Peyer's patch (tissue), 4 donors: Measurements from ENCODE around the gene PTGIR. TPM values are rescaled to one million over a fixed set of nuclear protein-coding genes. Genes with fewer than 3 reads are reported as not detected.

Experiments used
- DNase-seq, 3 donors: peaks; one replicate each; pipeline ENCODE4 v3.0.0-alpha.2; 2017 to 2019
- H3K27ac ChIP-seq, 4 donors: fragments of 200-600 bp; sonication (generic); one replicate each; pipeline ENCODE4 v1.5.1; 2016 to 2019
- H3K27me3 ChIP-seq, 2 donors: fragments of 200-600 bp; sonication (generic); one replicate each; pipeline ENCODE4 v1.5.1; 2019
- H3K36me3 ChIP-seq, 3 donors: fragments of 200-600 bp; sonication (generic); one replicate each; pipeline ENCODE4 v1.5.1; 2016 to 2019
- H3K4me1 ChIP-seq, 4 donors: fragments of 200-600 bp; sonication (generic); one replicate each; pipeline ENCODE4 v1.5.1; 2016 to 2019
- H3K4me3 ChIP-seq, 4 donors: fragments of 200-600 bp; sonication (generic); 1 replicate in 3 of 4; 2 replicates in 1 of 4; pipeline ENCODE4 v1.5.1; 2016 to 2019; ENCODE audit warnings: mild to moderate bottlenecking in 1 of 4
- H3K9me3 ChIP-seq, 4 donors: fragments of 200-600 bp; sonication (generic); one replicate each; pipeline ENCODE4 v1.5.1; 2016 to 2019; ENCODE audit warnings: mild to moderate bottlenecking in 1 of 4
- POLR2A ChIP-seq, 2 donors: fragments of 450-650 bp; IDR thresholded peaks; one replicate each; pipeline ENCODE4 v1.5.1; 2017; ENCODE audit warnings: antibody characterized with exemption in 2 of 2, mild to moderate bottlenecking in 2 of 2, moderate library complexity in 2 of 2
- total RNA-seq, 4 donors: library from RNA; depleted of rRNA; stranded (reverse); fragments of >200 nt; gene quantifications; one replicate each; pipeline ENCODE4 v1.1.0, GENCODE V29; 2016
- TF ChIP-seq, protein P1 (sequence below), 6 experiments: fragments of 450-650 bp in 4 of 6; fragments of 200-600 bp in 2 of 6; sonication (generic) in 1 of 6; IDR thresholded peaks; one replicate each; pipeline ENCODE4 v1.5.1; 2017 to 2019; ENCODE audit warnings: antibody characterized with exemption in 6 of 6, mild to moderate bottlenecking in 3 of 6, moderate library complexity in 1 of 6

PTGIR gene
- total RNA-seq, 4 donors from 2014 or later: 3.4 to 5.8 TPM; not detected in 2

DNA sequence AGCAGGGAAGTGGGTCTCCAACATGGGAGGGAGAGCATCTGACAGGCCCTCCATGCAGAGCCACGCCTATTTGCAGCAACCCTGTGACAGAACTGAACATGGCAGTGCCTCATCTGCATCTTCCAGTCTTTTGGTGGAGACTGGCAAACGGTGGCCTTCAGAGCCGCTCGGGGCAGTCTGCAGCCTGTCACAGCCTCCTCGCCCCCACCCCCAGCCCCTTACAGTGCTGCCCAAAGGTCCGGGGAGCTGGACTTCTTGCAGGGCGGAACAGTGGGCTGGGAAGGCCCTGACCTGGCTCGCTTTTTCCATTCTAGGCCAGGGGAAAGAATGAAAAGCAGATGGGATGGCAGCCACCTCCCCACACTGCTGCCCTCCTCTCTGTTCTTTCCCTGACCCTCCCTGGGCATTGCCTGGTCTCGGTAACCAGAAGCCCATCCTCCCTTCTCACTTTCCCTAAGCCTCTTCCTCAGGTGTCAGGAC lies 21.1 kb downstream of the PTGIR start:
- Histone ChIP-seq H3K9me3 (no peaks in the 10 kb centered on the region), H3K27me3 (no peaks in the 10 kb centered on the region), H3K4me3 (peak overlapping the region in 2 of 4 donors; percentile 99 to 100), H3K4me1 (peaks cover 0 to 30% (median 5%) of the 10 kb centered on the region in 4 donors), H3K27ac (peak overlapping the region; percentile 89 to 97 (median 94)), H3K36me3 (peaks cover 0 to 36% (median 0%) of the 10 kb centered on the region in 3 donors)
- DNase-seq: peak in 1 of 3 donors; percentile 11
- TF ChIP-seq, protein P1, sequence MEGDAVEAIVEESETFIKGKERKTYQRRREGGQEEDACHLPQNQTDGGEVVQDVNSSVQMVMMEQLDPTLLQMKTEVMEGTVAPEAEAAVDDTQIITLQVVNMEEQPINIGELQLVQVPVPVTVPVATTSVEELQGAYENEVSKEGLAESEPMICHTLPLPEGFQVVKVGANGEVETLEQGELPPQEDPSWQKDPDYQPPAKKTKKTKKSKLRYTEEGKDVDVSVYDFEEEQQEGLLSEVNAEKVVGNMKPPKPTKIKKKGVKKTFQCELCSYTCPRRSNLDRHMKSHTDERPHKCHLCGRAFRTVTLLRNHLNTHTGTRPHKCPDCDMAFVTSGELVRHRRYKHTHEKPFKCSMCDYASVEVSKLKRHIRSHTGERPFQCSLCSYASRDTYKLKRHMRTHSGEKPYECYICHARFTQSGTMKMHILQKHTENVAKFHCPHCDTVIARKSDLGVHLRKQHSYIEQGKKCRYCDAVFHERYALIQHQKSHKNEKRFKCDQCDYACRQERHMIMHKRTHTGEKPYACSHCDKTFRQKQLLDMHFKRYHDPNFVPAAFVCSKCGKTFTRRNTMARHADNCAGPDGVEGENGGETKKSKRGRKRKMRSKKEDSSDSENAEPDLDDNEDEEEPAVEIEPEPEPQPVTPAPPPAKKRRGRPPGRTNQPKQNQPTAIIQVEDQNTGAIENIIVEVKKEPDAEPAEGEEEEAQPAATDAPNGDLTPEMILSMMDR (IDR thresholded peaks at IDR 0.05): no peak
- no peak for TF ChIP-seq POLR2A (IDR thresholded peaks at IDR 0.05)

DNA sequence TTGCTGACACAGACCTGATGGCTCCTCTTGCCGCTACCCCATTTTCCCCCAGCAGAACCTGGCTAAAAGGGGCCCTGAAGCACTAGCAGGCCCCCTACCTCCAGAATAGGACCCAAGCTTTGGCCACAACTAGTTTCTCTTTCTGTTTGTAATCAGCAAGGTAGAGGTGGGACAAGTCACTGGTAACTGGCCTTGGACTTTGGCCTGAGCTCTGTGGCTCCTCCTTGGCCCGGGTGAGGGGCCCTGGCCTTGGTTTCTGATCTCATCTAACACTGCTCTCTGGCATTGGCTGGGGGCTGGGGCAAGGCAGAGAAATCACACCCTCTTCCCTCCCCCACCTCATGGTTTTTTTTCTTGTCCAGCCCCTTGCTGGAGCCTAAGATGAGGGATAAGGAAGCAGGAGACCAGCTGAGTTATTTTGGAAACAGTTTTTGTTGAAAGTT lies 21.7 kb downstream of the PTGIR start:
- TF ChIP-seq, protein P1 (IDR thresholded peaks at IDR 0.05): no peak
- peak; percentile 68 to 91 for TF ChIP-seq POLR2A (IDR thresholded peaks at IDR 0.05)
- H3K4me1 ChIP-seq: peaks cover 0 to 30% (median 5%) of the 10 kb centered on the region in 4 donors
- H3K9me3 ChIP-seq: no peaks in the 10 kb centered on the region
- H3K36me3 ChIP-seq: peaks cover 0 to 30% (median 0%) of the 10 kb centered on the region in 3 donors
- no peaks in the 10 kb centered on the region for H3K27me3 ChIP-seq
- peak overlapping the region; percentile 89 to 97 (median 94) for H3K27ac ChIP-seq
- DNase-seq: peak; percentile 12 to 89 (median 87)
- H3K4me3 ChIP-seq: peak overlapping the region; percentile 82 to 100 (median 99)

DNA sequence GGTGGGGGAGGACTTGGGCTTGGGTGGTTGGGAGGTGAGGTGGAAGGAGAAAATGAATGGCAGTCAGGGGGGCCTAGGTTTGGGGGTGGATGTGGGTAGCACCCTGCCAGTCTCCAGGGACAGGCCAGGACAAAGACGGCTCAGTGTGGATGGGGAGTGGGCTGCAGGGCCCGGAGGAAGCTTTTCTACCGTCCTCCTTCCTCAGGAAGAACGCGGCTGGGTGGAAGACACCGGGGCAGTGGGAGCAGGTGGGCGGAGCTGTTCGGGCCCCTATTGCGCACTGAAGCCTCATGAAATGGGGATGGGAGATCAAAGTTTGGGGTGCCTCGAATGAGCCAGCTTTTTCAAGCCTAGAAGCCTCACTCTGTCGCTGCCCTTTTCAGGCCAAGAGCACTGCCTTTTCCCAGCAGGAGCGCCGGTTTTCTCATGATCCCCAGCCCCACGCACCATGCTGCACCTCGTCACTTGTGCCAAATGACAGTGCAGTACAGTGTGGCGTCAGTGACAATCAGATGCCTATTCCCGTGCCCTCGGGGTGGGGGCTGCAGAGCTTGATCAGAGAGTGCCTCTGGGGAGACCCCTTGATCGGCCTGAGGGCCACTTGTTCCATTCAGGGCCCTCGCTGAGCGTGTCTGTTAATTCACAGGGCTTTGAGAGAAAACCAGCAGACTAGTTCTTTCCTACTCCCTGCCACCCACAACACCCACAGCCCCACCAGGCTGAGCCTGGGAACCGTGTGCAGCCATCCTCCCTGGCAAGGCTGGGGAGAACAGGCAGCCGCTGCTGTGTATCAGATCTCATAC lies 22.3 kb downstream of the PTGIR start:
- H3K27ac ChIP-seq: peak overlapping the region; percentile 89 to 97 (median 94)
- H3K4me3 ChIP-seq: peak overlapping the region; percentile 82 to 100 (median 99)
- TF ChIP-seq, protein P1 (IDR thresholded peaks at IDR 0.05): no peak
- no peak for TF ChIP-seq POLR2A (IDR thresholded peaks at IDR 0.05)
- peaks cover 0 to 30% (median 5%) of the 10 kb centered on the region in 4 donors for H3K4me1 ChIP-seq
- no peaks in the 10 kb centered on the region for H3K9me3 ChIP-seq
- H3K36me3 ChIP-seq: peaks cover 0 to 24% (median 0%) of the 10 kb centered on the region in 3 donors
- H3K27me3 ChIP-seq: no peaks in the 10 kb centered on the region
- peak in 2 of 3 donors; percentile 16 to 65 for DNase-seq

DNA sequence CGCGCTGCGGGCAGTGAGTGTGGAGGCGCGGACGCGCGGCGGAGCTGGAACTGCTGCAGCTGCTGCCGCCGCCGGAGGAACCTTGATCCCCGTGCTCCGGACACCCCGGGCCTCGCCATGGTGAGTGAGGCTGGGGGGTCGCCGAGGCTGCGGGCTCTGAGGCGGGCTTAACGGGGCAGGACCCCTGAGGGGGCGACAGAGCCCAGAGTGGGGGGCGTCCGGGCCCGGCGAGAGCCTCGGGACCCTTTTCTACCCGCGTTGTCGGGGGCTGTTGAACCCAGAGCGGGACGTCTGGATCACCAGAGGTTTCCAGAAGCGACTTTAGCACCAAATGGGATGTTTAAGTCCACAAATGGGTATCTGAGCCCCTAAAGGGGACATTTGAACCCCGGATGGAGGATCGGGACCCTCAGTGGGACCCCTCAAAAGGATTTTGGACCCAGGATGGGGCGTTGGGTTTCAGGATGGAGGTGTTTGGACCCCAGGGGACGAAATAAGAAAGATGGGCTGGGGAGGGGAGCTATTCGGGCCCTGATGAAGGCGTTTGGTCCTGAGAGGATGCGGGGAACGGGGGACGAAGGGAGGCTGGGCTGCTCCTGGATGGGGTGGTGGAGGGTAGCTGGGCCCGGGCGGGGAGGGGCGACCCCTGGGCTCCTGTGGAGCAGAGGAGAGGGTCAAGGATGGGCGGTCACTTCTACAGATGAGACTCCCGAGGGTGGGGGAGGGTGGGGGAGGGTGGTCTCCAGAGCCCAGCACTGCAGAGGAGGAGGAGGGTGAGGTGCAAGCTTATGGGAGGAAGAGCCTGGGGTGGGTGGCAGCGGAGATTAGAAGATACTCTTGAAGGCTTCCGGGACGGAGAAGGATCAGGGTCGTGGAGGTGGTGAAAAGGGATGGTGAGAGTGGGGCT lies 23.3 kb downstream of the PTGIR start, which contains the start of gene CALM3:
CALM3 (plus strand) TSS at position 13 of the 907 bp plus-strand sequence; CDS start at position 118, 105 bp downstream.
- DNase-seq: peak in 2 of 3 donors; percentile 16 to 59
- Histone ChIP-seq H3K4me3 (peak within 1 kb of the TSS; percentile 82 to 100 (median 99)), H3K4me1 (peaks cover 0 to 30% (median 5%) of the 10 kb centered on the region in 4 donors), H3K36me3 (peaks cover 0 to 14% (median 0%) of the 10 kb centered on the region in 3 donors), H3K9me3 (no peaks in the 10 kb centered on the region), H3K27me3 (no peaks in the 10 kb centered on the region), H3K27ac (peak within 1 kb of the TSS; percentile 89 to 97 (median 94))
- TF ChIP-seq POLR2A (IDR thresholded peaks at IDR 0.05): peak; percentile 91 to 96
- TF ChIP-seq, protein P1 (IDR thresholded peaks at IDR 0.05): no peak
